Fibroblast of lung (primary cell): ENCODE data around the gene NLRC5.

Source experiments
- CTCF ChIP-seq, 2 donors: IDR thresholded peaks in 1 of 2; conservative IDR thresholded peaks in 1 of 2; 1 replicate in 1 of 2; 2 replicates in 1 of 2; pipeline ENCODE4 v1.5.1; 2011 to 2012; ENCODE audit warnings: low read length in 2 of 2, control low read depth in 1 of 2, inconsistent platforms in 1 of 2, low read depth in 1 of 2, mild to moderate bottlenecking in 1 of 2
- EZH2 ChIP-seq: IDR thresholded peaks from 2 replicates; pipeline ENCODE4 v1.5.1; 2012; ENCODE audit warnings: low read length, control low read depth, mild to moderate bottlenecking; ENCODE audit errors: missing control alignments

- no peak for TF ChIP-seq CTCF (conservative IDR thresholded peaks at IDR 0.05 in 1 of 2, IDR thresholded peaks at IDR 0.05 in 1 of 2; ENCODE audit: low read depth in 1 of 2, low read length in 2 of 2)
- TF ChIP-seq EZH2, result no peak
Observed at GRCh38 chr16:57062329-57062728, 73.0 kb downstream of the NLRC5 start.
